ENCODE measurements around the gene C15orf40.
"Not testable (repeated sequence)": the region's sequence is repeated elsewhere in the genome, so short reads cannot be mapped to it uniquely, and the experiment has no call there.

Gene C15orf40

GRCh38 chr15:83012076-83012426 is 612 bp upstream of the C15orf40 start:
- no peaks in the 10 kb centered on the region for H3K27me3 Mint-ChIP-seq
- H3K27ac Mint-ChIP-seq, result peak overlapping the region; percentile 92
- H3K4me1 Mint-ChIP-seq (ENCODE audit: low read depth), result peaks cover 56% of the 10 kb centered on the region
- peak overlapping the region; percentile 99 for H3K4me3 Mint-ChIP-seq
- peaks cover 13% of the 10 kb centered on the region for H3K9me3 Mint-ChIP-seq (ENCODE audit: low read depth)
- H3K36me3 Mint-ChIP-seq, result peaks cover 5% of the 10 kb centered on the region

- Mint-ChIP-seq H3K4me1 (ENCODE audit: low read depth) (peaks cover 55% of the 10 kb centered on the region), H3K27ac (peak overlapping the region; percentile 94), H3K36me3 (peaks cover 5% of the 10 kb centered on the region), H3K4me3 (peak overlapping the region; percentile 99), H3K27me3 (no peaks in the 10 kb centered on the region), H3K9me3 (ENCODE audit: low read depth) (peaks cover 13% of the 10 kb centered on the region)
Observed at GRCh38 chr15:83010709-83011270, 649 bp downstream of the C15orf40 start.

- not testable (repeated sequence) for H3K4me3 Mint-ChIP-seq; H3K36me3 Mint-ChIP-seq; H3K9me3 Mint-ChIP-seq (ENCODE audit: low read depth); H3K27ac Mint-ChIP-seq; H3K27me3 Mint-ChIP-seq
- peaks cover 10% of the 10 kb centered on the region for H3K4me1 Mint-ChIP-seq (ENCODE audit: low read depth)
Observed at GRCh38 chr15:83000672-83001031, 10.8 kb downstream of the C15orf40 start.

GRCh38 chr15:82999905-83000671 is 11.4 kb downstream of the C15orf40 start:
- H3K4me1 Mint-ChIP-seq (ENCODE audit: low read depth), result peaks cover 10% of the 10 kb centered on the region
- no peaks in the 10 kb centered on the region for H3K36me3 Mint-ChIP-seq
- H3K27ac Mint-ChIP-seq, result peak overlapping the region; percentile 7
- H3K9me3 Mint-ChIP-seq (ENCODE audit: low read depth), result no peaks in the 10 kb centered on the region
- no peaks in the 10 kb centered on the region for H3K27me3 Mint-ChIP-seq
- H3K4me3 Mint-ChIP-seq, result peak overlapping the region; percentile 36

GRCh38 chr15:82999426-82999825 is 12.0 kb downstream of the C15orf40 start:
- Mint-ChIP-seq H3K27me3 (no peaks in the 10 kb centered on the region), H3K36me3 (no peaks in the 10 kb centered on the region), H3K27ac (no peak overlapping the region), H3K9me3 (ENCODE audit: low read depth) (no peaks in the 10 kb centered on the region), H3K4me3 (no peak overlapping the region), H3K4me1 (ENCODE audit: low read depth) (peaks cover 10% of the 10 kb centered on the region)

GRCh38 chr15:82995938-82996337 is 15.5 kb downstream of the C15orf40 start:
- H3K36me3 Mint-ChIP-seq, result peaks cover 2% of the 10 kb centered on the region
- no peak overlapping the region for H3K27ac Mint-ChIP-seq
- H3K27me3 Mint-ChIP-seq, result no peaks in the 10 kb centered on the region
- H3K4me3 Mint-ChIP-seq, result no peak overlapping the region
- peaks cover 10% of the 10 kb centered on the region for H3K4me1 Mint-ChIP-seq (ENCODE audit: low read depth)
- no peaks in the 10 kb centered on the region for H3K9me3 Mint-ChIP-seq (ENCODE audit: low read depth)

- H3K4me1 Mint-ChIP-seq (ENCODE audit: low read depth), result peaks cover 7% of the 10 kb centered on the region
- H3K27ac Mint-ChIP-seq, result no peak overlapping the region
- H3K4me3 Mint-ChIP-seq, result no peak overlapping the region
- H3K27me3 Mint-ChIP-seq, result no peaks in the 10 kb centered on the region
- peaks cover 4% of the 10 kb centered on the region for H3K36me3 Mint-ChIP-seq
- H3K9me3 Mint-ChIP-seq (ENCODE audit: low read depth), result no peaks in the 10 kb centered on the region
Observed at GRCh38 chr15:82995076-82995475, 16.4 kb downstream of the C15orf40 start.

- Mint-ChIP-seq H3K4me3 (no peak overlapping the region), H3K27ac (no peak overlapping the region)
Observed at GRCh38 chr15:82993144-82993543, 18.3 kb downstream of the C15orf40 start.

GRCh38 chr15:82992436-82992998 is 18.9 kb downstream of the C15orf40 start:
- Mint-ChIP-seq H3K4me3 (no peak overlapping the region), H3K27ac (no peak overlapping the region), H3K4me1 (ENCODE audit: low read depth) (peaks cover 4% of the 10 kb centered on the region), H3K9me3 (ENCODE audit: low read depth) (no peaks in the 10 kb centered on the region), H3K36me3 (peaks cover 4% of the 10 kb centered on the region), H3K27me3 (no peaks in the 10 kb centered on the region)

More at GRCh38 chr15:82993144-82993543, 18.3 kb downstream of the C15orf40 start:
- Mint-ChIP-seq H3K9me3 (ENCODE audit: low read depth) (no peaks in the 10 kb centered on the region), H3K36me3 (peaks cover 4% of the 10 kb centered on the region), H3K4me1 (ENCODE audit: low read depth) (peaks cover 3% of the 10 kb centered on the region), H3K27me3 (no peaks in the 10 kb centered on the region)

- Mint-ChIP-seq H3K4me1 (ENCODE audit: low read depth) (peaks cover 24% of the 10 kb centered on the region), H3K4me3 (peak overlapping the region; percentile 99), H3K27ac (peak overlapping the region; percentile 96), H3K36me3 (peaks cover 2% of the 10 kb centered on the region), H3K9me3 (ENCODE audit: low read depth) (no peaks in the 10 kb centered on the region), H3K27me3 (no peaks in the 10 kb centered on the region)
Observed at GRCh38 chr15:82986442-82986780, 25.0 kb downstream of the C15orf40 start.

- Mint-ChIP-seq H3K4me1 (ENCODE audit: low read depth) (peaks cover 24% of the 10 kb centered on the region), H3K4me3 (peak within 1 kb of the TSS; percentile 99), H3K27me3 (no peaks in the 10 kb centered on the region), H3K9me3 (ENCODE audit: low read depth) (no peaks in the 10 kb centered on the region), H3K36me3 (peaks cover 2% of the 10 kb centered on the region), H3K27ac (peak within 1 kb of the TSS; percentile 96)
Observed at GRCh38 chr15:82985688-82986441, 25.6 kb downstream of the C15orf40 start, which contains the start of gene RAMAC. Gene RAMAC, plus strand, starts transcription at chr15:82986210. Its CDS starts 2,809 bp downstream, at chr15:82989019.

- Mint-ChIP-seq H3K36me3 (peaks cover 3% of the 10 kb centered on the region), H3K27me3 (no peaks in the 10 kb centered on the region), H3K9me3 (ENCODE audit: low read depth) (no peaks in the 10 kb centered on the region), H3K4me1 (ENCODE audit: low read depth) (peaks cover 13% of the 10 kb centered on the region), H3K4me3 (no peak overlapping the region), H3K27ac (no peak overlapping the region)
Observed at GRCh38 chr15:82980981-82981380, 30.5 kb downstream of the C15orf40 start.

- Mint-ChIP-seq H3K4me3 (no peak overlapping the region), H3K27ac (no peak overlapping the region), H3K9me3 (ENCODE audit: low read depth) (no peaks in the 10 kb centered on the region), H3K4me1 (ENCODE audit: low read depth) (peaks cover 1% of the 10 kb centered on the region), H3K27me3 (no peaks in the 10 kb centered on the region), H3K36me3 (peaks cover 5% of the 10 kb centered on the region)
Observed at GRCh38 chr15:82979726-82980125, 31.7 kb downstream of the C15orf40 start.

GRCh38 chr15:82978438-82978837 is 33.0 kb downstream of the C15orf40 start:
- Mint-ChIP-seq H3K27ac (no peak overlapping the region), H3K4me3 (no peak overlapping the region), H3K27me3 (no peaks in the 10 kb centered on the region), H3K4me1 (ENCODE audit: low read depth) (no peaks in the 10 kb centered on the region), H3K36me3 (peaks cover 5% of the 10 kb centered on the region), H3K9me3 (ENCODE audit: low read depth) (no peaks in the 10 kb centered on the region)

- peaks cover 5% of the 10 kb centered on the region for H3K36me3 Mint-ChIP-seq
- no peaks in the 10 kb centered on the region for H3K27me3 Mint-ChIP-seq
- H3K4me1 Mint-ChIP-seq (ENCODE audit: low read depth), result no peaks in the 10 kb centered on the region
- no peaks in the 10 kb centered on the region for H3K9me3 Mint-ChIP-seq (ENCODE audit: low read depth)
- H3K27ac Mint-ChIP-seq, result no peak overlapping the region
- H3K4me3 Mint-ChIP-seq, result no peak overlapping the region
Observed at GRCh38 chr15:82977076-82977475, 34.4 kb downstream of the C15orf40 start.
